Dendritic cell treated with granulocyte-macrophage colony-stimulating factor and Interleukin-4, amounts not matched to agents 40 ng/mL and 50 ng/mL, for 4 days (primary cell): ENCODE measurements around the gene TNFRSF4.
A peak's percentile ranks its signal among the peaks of the same experiment; 100 is the strongest.
"Not testable (repeated sequence)": the region's sequence is repeated elsewhere in the genome, so short reads cannot be mapped to it uniquely, and the experiment has no call there.

Experiments
- H3K27ac Mint-ChIP-seq: one replicate; pipeline ENCODE4 v1.8.0; 2022; ENCODE audit warnings: mild to moderate bottlenecking, mixed read lengths
- H3K27me3 Mint-ChIP-seq: one replicate; pipeline ENCODE4 v1.8.0; 2022; ENCODE audit warnings: mild to moderate bottlenecking, mixed read lengths
- H3K36me3 Mint-ChIP-seq: one replicate; pipeline ENCODE4 v1.8.0; 2022; ENCODE audit warnings: low read depth, mixed read lengths
- H3K4me1 Mint-ChIP-seq: one replicate; pipeline ENCODE4 v1.8.0; 2022; ENCODE audit warnings: low read depth, mixed read lengths
- H3K4me3 Mint-ChIP-seq: one replicate; pipeline ENCODE4 v1.8.0; 2022; ENCODE audit warnings: mild to moderate bottlenecking, moderate library complexity, mixed read lengths
- H3K9me3 Mint-ChIP-seq: one replicate; pipeline ENCODE4 v1.8.0; 2022; ENCODE audit warnings: mixed read lengths
- intact Hi-C: fragments of 100-400 bp; cut with micrococcal nuclease; formaldehyde crosslinking; loops from one replicate; pipeline ENCODE4 v1.15.0; 2022

TNFRSF4 gene

GRCh38 chr1:1200876-1201810, 12.8 kb downstream of the TNFRSF4 start:
- Mint-ChIP-seq H3K9me3 (no peaks in the 10 kb centered on the region), H3K4me3 (peak overlapping the region; percentile 55), H3K27me3 (peaks cover 59% of the 10 kb centered on the region), H3K36me3 (no peaks in the 10 kb centered on the region), H3K4me1 (peaks cover 27% of the 10 kb centered on the region), H3K27ac (peak overlapping the region; percentile 58)
- intact Hi-C loops: no loop called here

DNA sequence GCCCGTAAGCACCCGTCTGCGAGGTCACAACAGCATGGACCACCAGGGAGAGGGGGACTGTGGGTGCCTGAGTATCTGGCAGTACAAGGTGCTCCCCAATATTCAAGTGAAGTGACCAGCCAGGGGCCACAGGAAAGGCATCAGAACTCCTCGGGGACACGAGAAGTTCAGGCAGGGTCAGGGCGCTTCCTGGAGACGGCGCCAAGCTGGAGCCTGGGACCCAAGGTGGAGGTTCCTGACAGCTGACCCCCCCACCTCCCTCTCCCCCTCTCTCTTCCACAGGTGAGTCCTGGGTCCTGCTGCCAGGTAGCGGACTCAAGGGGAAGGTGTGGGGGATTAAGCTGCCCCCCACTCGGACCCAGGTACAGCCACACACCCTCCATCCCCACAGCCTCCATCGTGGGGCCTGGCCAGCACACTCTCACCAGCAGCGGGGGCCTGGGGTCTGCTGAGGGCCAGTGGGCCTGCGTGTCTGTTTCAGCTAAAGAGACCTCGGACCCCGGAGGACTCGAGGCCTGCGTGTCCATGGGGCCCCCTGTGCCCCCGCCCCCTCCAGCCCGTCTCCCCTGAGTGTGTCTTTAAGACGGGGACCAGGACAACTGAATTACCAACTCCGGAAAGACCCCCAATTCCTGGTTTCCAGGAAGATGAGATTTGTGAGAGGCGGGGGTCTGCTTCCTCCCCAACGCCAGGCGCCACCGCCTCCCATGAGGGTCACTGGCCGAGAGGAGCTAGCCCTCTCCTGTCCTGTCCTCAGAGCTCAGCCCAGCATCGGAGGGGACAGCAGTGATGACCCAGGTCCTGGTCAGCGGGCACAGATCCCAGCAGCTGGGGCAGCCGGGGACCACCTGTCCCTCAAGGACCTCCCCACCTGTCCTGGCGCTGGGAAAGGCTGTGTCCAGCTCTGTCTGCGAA, 13.7 kb downstream of the TNFRSF4 start:
- intact Hi-C loops: no loop called here

GRCh38 chr1:1199141-1199960, 14.6 kb downstream of the TNFRSF4 start:
- no peaks in the 10 kb centered on the region for H3K36me3 Mint-ChIP-seq
- intact Hi-C loops: no loop called here
- H3K4me1 Mint-ChIP-seq: peaks cover 14% of the 10 kb centered on the region
- H3K9me3 Mint-ChIP-seq: peaks cover 13% of the 10 kb centered on the region
- no peak overlapping the region for H3K27ac Mint-ChIP-seq
- no peak overlapping the region for H3K4me3 Mint-ChIP-seq
- H3K27me3 Mint-ChIP-seq: peaks cover 49% of the 10 kb centered on the region

More for the DNA sequence above, 13.7 kb downstream of the TNFRSF4 start:
- H3K27me3 Mint-ChIP-seq: peaks cover 50% of the 10 kb centered on the region
- peaks cover 20% of the 10 kb centered on the region for H3K4me1 Mint-ChIP-seq
- H3K9me3 Mint-ChIP-seq: peaks cover 4% of the 10 kb centered on the region
- H3K27ac Mint-ChIP-seq: peak overlapping the region; percentile 58
- no peaks in the 10 kb centered on the region for H3K36me3 Mint-ChIP-seq
- H3K4me3 Mint-ChIP-seq: peak overlapping the region; percentile 50

DNA sequence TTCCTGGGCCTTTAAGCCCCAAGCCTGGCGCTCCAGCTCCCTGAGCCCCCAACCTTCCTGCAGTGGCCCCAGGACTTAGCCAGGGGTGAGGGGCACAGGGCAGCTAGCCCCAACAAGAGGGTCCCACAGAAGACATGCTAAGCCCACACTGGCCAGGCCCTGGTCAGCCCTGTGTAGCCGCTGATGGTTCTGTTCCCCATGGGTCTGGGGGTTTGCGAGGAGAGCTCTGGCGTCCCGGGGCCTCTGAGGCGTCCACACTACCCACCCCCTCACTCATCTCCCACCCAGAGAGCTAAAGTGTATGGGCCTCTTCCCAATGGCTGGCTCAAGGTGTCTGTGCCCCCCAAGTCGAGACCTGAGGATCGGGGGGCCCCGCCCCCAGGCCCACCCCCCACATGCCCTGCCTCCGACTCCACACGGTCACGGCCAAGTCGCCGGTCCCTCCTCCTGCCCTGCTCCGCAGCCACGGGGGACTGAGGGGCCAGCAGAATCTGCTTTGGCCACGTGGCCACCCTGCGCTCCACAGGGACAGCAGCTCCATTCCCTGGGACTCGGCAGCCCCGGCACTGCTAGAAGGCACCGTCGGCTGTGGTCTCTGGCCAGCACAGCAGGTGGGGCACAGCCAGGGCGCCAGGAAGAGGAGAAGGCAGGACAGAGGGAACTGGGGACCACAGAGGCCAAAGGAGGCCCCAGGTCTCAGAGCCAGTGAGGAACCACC, 15.4 kb downstream of the TNFRSF4 start:
- H3K36me3 Mint-ChIP-seq: no peaks in the 10 kb centered on the region
- H3K4me3 Mint-ChIP-seq: no peak overlapping the region
- H3K27ac Mint-ChIP-seq: no peak overlapping the region
- peaks cover 14% of the 10 kb centered on the region for H3K4me1 Mint-ChIP-seq
- intact Hi-C loops: no loop called here
- peaks cover 42% of the 10 kb centered on the region for H3K27me3 Mint-ChIP-seq
- peaks cover 14% of the 10 kb centered on the region for H3K9me3 Mint-ChIP-seq

DNA sequence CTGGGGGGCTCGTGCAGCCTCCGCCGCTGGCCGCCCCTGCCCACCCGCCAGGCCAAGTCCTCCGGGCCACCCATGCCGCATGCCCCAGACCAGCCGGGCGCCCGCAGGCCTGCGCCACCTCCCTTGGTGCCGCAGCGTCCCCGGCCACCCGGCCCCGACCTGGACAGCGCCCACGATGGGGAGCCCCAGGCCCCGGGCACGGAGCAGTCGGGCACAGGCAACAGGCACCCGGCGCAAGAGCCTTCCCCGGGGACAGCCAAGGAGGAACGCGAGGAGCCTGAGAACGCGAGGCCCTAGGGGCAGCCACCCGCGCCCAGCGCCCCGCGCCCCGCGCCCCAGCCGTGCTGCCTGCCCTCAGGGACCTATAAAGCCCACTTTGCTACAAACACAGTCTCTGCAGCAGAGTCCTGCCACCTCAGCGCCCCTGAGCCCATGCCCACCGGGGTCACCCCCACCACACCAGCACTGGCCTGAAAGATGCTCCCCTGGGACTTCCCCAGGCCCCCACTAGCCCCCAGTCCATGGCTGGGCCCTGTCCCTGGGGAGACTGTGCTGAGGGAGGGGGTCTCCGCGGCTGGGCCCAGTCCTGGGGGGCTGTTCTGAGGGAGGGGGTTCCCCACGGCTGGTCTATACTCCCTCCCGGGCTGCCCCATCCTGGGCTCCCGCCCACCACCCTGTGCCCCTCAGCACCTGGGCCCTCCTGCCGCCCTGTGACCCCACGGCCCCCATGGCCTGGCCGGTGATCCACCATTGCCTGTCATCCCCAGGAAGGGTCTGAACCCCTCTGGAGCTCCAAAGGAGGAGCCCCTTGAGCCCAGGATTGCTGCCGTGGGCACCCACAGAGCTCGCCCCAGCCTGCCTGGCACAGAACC, 16.2 kb downstream of the TNFRSF4 start:
- no peak overlapping the region for H3K27ac Mint-ChIP-seq
- H3K36me3 Mint-ChIP-seq: no peaks in the 10 kb centered on the region
- H3K4me3 Mint-ChIP-seq: no peak overlapping the region
- peaks cover 14% of the 10 kb centered on the region for H3K9me3 Mint-ChIP-seq
- intact Hi-C loops: no loop called here
- H3K4me1 Mint-ChIP-seq: peaks cover 14% of the 10 kb centered on the region
- peaks cover 35% of the 10 kb centered on the region for H3K27me3 Mint-ChIP-seq

GRCh38 chr1:1197188-1197500, 16.8 kb downstream of the TNFRSF4 start:
- intact Hi-C loops: no loop called here
- peaks cover 14% of the 10 kb centered on the region for H3K4me1 Mint-ChIP-seq
- H3K36me3 Mint-ChIP-seq: no peaks in the 10 kb centered on the region
- peaks cover 16% of the 10 kb centered on the region for H3K9me3 Mint-ChIP-seq
- H3K4me3 Mint-ChIP-seq: no peak overlapping the region
- no peak overlapping the region for H3K27ac Mint-ChIP-seq
- peaks cover 33% of the 10 kb centered on the region for H3K27me3 Mint-ChIP-seq

DNA sequence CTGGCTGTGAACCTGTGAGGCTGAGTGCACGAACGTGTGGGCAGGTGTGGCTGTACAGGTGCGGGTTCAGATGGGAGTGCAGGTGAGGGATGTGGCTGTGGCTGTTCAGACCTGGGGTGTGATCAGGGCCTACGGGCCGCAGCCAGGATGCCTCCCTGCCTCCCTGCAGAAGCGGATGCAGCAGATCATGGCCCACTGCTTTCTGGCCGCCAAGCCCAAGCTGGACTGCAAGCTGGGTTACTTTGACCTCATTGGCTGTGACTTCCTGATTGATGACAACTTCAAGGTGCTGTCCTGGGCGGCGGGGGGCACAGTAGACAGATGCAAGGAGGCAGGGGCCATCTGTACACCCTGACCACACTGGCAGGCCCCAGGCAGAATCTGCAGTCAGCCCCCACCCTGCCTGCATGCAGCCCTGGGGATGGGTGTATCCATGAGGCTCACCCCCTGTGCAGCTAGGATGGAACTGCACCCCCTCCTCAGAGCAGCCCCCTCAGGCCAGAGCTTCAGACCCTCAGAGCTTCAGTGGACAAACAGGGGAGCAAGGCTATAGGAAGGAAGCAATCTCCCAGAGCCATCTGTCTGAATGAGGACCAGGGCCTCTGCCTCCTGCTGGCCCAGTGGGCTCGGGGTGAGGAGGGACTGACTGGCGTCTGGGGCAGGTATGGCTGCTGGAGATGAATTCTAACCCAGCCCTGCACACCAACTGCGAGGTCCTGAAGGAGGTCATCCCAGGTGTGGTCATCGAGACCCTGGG, 17.3 kb downstream of the TNFRSF4 start:
- Mint-ChIP-seq H3K27me3 (peaks cover 36% of the 10 kb centered on the region), H3K9me3 (peaks cover 22% of the 10 kb centered on the region), H3K27ac (no peak overlapping the region), H3K4me1 (peaks cover 14% of the 10 kb centered on the region), H3K36me3 (no peaks in the 10 kb centered on the region), H3K4me3 (no peak overlapping the region)
- intact Hi-C loops: no loop called here

- peaks cover 24% of the 10 kb centered on the region for H3K9me3 Mint-ChIP-seq
- H3K4me3 Mint-ChIP-seq, intact Hi-C loops, H3K27ac Mint-ChIP-seq, H3K36me3 Mint-ChIP-seq: not testable (repeated sequence)
- peaks cover 34% of the 10 kb centered on the region for H3K27me3 Mint-ChIP-seq
- H3K4me1 Mint-ChIP-seq: peaks cover 14% of the 10 kb centered on the region
Measured at GRCh38 chr1:1195726-1196125, 18.2 kb downstream of the TNFRSF4 start.

- H3K27me3 Mint-ChIP-seq: peaks cover 24% of the 10 kb centered on the region
- no peak overlapping the region for H3K4me3 Mint-ChIP-seq
- no peaks in the 10 kb centered on the region for H3K36me3 Mint-ChIP-seq
- intact Hi-C loops: no loop called here
- no peak overlapping the region for H3K27ac Mint-ChIP-seq
- peaks cover 24% of the 10 kb centered on the region for H3K9me3 Mint-ChIP-seq
- H3K4me1 Mint-ChIP-seq: peaks cover 4% of the 10 kb centered on the region
Measured at GRCh38 chr1:1194723-1195122, 19.2 kb downstream of the TNFRSF4 start.

- Mint-ChIP-seq H3K9me3 (peaks cover 24% of the 10 kb centered on the region), H3K36me3 (no peaks in the 10 kb centered on the region), H3K4me1 (peaks cover 9% of the 10 kb centered on the region), H3K27ac (no peak overlapping the region), H3K27me3 (peaks cover 15% of the 10 kb centered on the region), H3K4me3 (no peak overlapping the region)
- intact Hi-C loops: no loop called here
Measured at GRCh38 chr1:1191734-1192133, 22.2 kb downstream of the TNFRSF4 start.

DNA sequence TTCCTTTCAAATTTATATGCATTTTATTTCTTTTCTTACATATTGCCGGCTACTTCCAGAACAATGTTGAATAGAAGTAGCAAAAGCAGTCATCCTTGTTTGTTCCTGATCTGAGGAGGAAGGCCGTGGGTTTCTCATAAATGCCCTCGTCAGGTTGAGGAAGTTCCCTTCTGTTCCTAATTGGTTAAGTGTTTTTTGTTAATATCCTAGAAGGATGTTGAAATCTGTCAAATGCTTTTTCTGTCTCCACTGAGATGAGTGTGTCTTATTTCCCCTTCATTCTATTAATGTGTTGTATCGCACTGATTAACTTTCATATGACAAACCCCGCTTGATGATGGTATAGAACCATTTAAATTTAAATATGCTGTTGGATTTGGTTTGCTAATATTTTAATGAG, 24.8 kb downstream of the TNFRSF4 start:
- peaks cover 9% of the 10 kb centered on the region for H3K27me3 Mint-ChIP-seq
- peaks cover 10% of the 10 kb centered on the region for H3K9me3 Mint-ChIP-seq
- peaks cover 9% of the 10 kb centered on the region for H3K4me1 Mint-ChIP-seq
- no peak overlapping the region for H3K4me3 Mint-ChIP-seq
- no peak overlapping the region for H3K27ac Mint-ChIP-seq
- intact Hi-C loops: no loop called here
- no peaks in the 10 kb centered on the region for H3K36me3 Mint-ChIP-seq

GRCh38 chr1:1187938-1188337, 26.0 kb downstream of the TNFRSF4 start:
- Mint-ChIP-seq H3K27me3 (peaks cover 15% of the 10 kb centered on the region), H3K9me3 (peaks cover 10% of the 10 kb centered on the region), H3K4me3 (no peak overlapping the region), H3K36me3 (no peaks in the 10 kb centered on the region), H3K4me1 (peaks cover 9% of the 10 kb centered on the region), H3K27ac (no peak overlapping the region)
- intact Hi-C loops: no loop called here
